Hepatic stellate cell (primary cell): ENCODE results near the gene FAM3B.
"Not testable (repeated sequence)": the region's sequence is repeated elsewhere in the genome, so short reads cannot be mapped to it uniquely, and the experiment has no call there.

ENCODE experiments used
- DNase-seq: peaks from one replicate; pipeline ENCODE4 v3.0.0; 2011; ENCODE audit warnings: low spot score

Gene FAM3B

DNA sequence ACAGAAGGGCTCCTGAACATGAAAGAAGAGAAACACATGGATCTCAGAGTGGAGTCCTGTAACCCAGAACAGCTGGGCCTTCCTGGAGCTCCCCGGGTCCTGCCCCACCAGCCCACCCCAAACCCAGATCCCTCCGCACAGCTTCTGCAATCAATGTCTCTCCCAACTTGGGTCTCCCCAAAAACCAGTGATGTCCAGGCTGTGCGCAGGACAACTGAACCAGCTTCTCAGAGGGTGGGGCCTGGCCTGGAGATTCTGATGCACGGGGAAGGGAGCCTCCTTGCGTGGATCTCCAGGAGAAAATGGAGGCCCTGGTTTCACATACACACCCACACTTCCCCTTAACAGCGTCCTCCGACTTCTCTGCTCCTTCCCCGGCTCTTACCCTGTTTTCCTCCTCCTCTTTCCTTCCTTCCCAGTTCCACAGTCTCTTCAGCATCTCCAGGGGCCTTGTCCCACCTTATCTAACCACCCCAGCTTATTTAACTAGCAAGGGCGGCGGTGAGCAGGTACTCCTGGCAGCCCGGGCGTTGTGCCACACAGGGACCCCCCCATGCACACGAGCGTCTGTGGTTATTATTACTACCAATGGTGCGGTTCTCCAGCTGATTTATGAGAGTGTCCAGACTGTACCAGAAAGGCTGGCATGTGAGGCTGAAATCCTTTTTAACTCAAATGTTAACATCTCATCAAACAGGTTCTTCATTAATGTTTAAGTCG, 34.0 kb downstream of the FAM3B start:
- DNase-seq = no peak

DNA sequence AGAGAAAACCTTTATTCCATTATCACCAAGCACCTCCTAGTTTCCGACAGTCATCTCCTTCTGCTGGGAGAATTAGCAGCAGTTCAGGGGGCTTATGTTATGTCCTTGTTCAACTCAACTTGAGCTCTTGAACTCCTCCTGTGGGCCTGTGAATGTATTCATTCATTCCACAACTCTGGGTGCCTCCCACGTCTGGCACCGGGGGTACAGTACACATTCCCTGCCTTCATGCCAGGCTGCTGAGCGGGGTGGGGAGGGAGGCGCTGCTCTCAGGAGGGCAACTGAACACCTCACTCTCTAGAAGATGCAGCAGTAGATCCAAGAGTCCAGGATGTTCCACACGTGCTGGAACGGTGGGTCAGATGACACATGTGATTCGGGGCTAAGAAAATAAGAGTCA, 40.9 kb downstream of the FAM3B start:
- no peak for DNase-seq

DNA sequence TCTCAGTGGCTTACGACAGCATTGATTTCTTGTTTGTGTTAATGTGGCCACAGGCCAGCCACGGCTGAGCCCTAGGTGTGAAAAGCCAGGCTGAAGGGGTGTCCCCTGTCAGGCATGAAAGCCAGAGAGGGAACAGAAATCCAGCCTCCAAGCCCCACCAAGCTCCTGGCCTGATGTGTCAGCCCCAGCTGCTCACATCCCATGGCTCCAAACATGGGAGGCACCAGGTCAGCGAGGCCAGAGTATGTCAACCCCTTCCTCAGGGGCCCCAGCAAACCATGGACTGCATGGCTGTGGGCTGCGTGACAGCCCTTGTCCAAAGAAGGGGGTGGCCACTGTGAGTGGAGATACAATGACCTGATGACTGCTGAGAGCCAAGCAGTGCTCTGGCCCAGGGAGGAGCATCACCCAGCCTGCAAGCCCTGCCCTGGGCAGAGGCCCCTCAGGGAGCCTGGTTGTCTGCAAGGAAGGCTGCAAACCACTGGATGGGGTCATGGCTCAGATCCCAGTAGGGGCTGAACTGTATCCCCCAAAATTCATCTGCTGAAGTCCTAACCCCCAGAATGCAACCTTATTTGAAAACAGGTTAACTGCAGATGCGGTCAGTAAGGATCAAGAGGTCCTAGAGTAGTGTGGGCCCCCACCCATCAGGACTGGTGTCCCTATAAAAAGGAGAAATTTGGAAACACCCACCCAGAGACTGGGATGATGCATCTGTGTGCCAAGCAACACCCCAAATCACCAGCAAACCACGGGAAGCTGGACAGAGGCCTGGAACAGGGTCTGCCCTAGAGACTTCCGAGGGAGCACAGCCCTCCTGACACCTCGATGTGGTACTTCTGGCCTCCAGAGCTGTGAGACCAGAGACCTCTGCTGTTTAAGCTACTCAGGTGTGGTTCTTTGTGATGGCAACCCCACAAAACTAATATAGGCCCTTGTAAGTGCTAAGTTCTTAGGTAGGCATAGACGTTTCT, 41.9 kb downstream of the FAM3B start:
- no peak for DNase-seq

DNA sequence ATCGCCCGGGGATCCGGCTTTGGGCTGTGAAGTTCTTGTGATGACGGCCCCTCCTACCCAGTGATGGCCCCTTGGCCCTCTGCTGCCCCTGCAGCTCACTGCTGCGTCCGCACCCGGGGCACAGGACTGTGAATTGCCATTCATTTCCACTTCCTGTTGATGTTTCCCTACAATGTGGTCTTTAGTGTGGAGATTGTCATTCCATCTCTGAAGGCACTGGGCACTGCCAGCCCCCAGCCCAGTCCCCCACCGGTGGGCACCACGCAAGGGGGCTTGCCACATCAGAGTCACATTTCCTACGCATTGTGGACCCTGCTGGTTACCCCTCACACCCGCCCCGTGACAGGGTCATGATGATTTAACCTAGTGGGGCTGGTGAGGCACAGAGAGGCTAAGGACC, 42.7 kb downstream of the FAM3B start:
- DNase-seq = no peak

DNA sequence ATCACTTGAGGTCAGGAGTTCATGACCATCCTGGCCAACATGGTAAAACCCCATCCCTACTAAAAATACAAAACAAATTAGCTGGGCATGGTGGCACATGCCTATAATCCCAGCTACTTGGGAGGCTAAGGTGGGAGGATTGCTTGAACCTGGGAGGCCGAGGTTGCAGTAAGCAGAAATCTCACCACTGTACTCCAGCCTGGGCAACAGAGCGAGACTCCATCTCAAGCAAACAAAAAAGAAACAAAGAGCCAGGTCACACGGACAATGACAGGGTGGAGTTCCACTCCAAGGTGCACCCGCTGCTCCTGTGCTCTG, 43.1 kb downstream of the FAM3B start:
- not testable (repeated sequence) for DNase-seq

DNA sequence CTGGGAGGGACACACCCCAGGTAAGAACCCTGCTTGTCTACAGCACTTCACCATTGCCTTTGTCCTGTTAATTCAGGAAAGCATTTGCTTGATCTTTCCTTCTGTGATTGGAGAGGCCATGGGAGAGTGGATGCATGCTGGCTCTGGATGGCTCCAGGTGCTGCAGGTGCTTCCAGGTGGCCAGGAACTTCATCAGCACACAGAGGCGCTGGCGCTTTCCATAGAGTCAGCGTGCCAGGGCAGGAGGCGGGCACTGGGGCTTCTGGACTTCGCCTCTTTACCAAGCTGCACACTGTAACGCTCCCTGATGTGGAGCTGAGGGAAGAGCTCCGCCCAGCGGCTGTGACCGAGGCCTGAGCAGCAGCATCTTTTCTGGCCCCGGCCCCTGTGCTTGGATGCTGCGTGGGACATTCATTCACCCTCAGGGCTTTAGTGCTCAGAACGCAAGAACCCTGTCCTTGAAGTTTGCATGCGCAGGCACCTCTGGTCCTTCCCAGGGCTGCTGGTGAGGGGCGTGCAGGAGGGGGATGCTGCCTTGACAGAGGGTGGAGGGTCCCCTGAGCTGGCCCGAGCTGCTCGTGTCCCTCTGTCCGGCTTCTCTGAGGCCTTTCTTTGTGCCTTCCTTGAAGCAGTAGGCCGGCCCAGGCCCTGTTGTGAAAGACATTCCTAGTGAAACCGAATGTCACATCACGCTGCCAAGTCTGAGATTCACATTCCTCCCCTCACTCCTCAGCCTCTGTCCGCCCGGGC, 43.6 kb downstream of the FAM3B start:
- DNase-seq = no peak

DNA sequence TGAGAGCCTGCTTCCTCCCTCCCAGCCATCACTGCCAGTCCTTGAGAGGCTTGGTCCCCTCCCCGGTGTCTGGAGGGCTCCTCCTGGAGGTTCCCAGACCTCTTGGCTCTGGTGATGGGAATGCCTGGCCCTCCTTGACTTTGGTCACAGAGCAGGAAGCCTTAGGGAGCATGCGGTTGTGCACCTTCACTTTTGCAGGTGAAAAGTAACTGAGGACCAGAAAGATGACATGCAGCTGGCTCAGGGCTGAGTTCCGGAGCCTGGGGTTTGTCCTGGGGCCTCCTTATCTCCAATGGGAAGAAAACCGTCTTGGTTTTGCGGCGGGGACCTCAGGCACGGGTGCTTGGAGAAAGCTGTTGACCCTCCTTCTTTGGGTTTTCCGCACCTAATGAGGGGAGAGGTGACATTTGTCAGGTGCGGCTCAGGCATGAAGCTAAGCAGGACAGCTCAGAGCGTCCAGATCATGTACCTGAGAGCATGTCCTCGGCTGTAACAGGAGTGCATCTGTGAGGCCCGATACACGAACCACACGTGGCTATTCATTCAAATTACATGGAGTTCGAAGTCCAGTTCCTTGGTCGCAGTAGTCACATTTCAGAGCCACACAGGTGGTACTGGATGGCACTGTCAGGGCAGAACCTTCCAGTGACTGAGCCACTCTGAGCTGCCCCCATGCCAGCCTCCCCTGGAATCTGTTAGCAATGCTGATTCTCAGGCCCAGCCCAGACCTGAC, 44.6 kb downstream of the FAM3B start:
- DNase-seq = no peak

DNA sequence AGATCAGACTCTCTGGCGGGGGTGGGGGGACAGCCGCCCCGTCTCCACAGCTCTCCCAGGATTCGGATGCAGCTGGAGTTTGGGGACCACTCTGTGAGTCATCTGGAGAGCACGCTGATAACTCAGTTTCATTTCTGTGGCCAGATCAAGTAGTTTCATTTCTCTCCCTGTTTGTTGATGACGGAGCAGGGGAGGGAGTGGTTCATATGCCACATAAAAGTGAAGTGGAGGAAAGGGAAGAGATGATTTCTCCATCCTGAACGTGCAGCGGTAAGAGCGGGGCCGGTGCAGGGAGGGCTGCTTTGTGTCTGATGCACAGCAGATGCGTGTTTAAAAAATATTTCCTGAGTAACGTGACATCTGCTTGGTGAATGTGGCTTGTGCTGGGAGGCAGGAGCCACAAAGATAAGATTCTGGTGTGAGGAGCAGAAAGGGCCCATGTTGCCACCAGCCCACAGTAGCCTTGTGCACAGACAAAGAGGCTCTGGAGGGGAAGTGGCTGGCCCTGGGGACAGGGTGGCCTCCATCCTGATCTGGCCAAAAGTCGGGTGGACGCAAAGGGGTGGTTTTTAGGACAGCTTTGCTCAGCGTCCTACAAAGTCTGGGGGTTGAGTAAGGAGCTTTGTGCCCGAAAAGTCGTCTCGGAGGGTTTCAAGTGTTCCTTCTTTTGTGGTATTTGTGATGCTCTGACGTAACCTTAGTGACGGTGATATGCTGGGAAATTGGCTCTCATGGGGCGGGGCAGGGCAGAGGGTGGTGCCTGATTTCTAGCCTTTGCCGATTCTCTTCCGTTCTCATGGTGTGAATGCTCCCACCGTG, 45.4 kb downstream of the FAM3B start, which contains the start of gene MX2:
Gene MX2 (plus strand): TSS at position 242 of the 819 bp plus-strand sequence. CDS start 14,880 bp downstream, outside the sequence.
- peak; percentile 67 for DNase-seq

DNA sequence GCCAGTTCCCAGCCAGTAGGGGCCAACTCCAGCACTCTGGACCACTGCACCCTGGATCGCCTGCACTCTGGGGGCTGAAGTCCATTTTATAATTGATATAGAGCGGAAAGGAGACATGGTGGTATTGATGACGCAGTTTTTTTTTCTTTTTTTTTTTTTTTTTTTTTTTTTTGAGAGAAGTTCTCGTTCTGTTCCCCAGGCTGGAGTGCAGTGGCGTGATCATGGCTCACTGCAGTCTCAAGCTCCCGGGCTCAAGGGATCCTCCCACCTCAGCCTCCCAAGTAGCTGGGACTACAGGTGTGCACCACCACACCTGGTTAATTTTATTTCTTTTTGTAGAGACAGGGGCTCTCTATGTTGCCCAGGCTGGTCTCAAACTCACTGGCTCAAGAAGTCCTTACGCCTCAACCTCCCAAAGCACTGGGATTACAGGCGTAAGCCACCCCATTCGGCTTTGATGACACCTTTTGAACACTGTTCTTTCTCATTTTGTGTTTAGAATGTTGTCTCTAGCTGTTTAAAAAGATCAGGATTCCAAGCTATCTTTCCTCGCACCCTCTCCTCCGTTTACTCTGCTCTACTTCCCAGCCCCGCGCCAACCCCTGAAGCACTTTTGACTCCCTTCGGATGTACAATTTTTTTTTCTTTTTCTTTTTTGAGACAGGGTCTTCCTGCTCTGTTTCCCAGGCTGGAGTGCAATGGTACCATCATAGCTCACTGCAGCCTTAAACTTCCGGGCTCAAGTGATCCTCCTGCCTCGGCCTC, 46.2 kb downstream of the FAM3B start:
- DNase-seq = no peak

DNA sequence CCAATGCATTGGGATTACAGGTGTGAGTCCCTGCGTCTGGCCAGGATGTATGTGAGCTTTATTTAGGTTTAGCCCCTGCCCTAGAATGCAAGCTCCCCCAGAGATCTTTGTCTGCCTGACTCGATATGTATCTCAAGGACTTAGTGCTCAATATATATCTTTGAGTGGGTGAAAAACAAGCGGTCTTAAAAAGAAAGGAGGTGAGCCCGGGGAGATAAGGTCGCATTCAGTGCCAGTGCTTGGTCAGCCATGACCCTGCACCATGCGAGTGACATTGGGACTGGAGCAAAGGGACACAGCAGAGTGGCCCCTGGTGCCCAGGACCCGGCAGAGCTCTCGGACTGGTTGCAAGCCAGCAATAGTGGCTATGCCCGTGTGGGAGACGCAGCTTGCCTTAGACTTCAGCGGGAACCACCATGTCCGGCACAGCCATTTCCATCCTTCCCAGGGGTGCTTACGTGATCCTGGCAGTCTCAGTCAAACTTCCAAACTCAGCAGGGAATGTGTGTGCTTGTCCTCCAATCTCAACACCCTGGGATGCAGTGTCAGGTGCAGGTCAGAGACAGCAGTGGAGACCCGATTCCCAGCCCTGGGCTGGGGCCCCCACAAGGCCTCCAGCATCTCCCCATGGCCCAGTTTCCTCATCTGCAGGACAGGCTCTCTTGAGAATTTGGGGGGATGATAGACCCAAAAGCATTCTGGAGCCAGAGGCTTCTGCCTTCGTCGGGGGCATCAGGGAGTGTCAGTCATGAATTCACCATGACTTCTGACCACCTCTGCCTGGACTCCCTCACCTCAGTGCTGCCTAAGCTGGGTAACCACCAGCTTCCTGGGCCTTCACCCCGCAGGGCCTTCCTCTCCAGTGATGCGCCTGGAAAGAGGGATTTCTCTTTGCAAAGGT, 47.0 kb downstream of the FAM3B start:
- no peak for DNase-seq

DNA sequence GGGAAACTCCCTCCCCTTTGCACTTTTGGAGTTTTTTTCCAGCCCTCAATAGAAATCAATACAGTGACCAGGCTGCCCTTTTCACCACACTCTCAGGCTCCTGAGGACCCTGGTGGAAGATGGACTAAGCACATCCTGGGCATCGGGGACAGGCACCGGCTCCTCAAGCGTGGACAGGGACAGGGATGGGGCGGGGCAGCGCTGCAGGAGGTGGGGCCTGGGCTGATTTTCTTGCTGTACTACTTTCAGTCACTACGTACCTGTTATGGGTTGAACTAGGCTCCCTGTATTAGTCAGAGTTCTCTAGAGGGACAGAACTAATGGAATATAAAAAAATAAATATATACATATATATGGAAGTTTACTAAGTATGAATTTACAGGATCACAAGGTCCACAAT, 47.7 kb downstream of the FAM3B start:
- DNase-seq = no peak

DNA sequence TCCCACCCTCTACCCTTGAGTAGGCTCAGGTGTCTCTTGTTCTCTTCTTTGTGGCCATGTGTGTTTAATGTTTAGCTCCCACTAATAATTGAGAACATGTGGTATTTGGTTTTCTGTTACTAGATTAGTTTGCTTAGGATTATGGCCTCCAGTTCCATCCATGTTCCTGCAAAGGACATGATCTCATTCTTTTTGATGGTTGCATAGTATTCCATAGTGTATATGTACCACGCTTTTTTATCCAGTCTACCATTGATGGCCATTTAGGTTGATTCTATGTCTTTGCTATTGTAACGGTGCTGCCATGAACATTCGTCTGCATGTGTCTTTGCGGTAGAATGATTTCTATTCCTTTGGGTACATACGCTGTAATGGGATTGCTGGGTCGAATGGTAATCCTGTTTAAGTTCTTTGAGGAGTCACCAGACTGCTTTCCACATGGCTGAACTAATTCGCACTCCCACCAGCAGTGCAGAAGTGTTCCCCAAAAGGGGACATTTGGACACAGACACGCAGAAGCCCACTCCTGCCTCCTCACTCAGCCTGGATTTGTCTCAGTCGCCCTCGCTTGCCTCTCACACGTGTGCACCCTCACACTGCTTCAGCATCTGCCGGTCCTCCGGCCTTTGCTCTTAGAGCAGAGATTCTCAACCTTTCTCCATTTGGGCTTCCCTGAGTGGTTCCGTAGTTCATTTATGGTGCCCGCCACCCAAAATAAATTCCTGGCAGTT, 48.9 kb downstream of the FAM3B start:
- no peak for DNase-seq

DNA sequence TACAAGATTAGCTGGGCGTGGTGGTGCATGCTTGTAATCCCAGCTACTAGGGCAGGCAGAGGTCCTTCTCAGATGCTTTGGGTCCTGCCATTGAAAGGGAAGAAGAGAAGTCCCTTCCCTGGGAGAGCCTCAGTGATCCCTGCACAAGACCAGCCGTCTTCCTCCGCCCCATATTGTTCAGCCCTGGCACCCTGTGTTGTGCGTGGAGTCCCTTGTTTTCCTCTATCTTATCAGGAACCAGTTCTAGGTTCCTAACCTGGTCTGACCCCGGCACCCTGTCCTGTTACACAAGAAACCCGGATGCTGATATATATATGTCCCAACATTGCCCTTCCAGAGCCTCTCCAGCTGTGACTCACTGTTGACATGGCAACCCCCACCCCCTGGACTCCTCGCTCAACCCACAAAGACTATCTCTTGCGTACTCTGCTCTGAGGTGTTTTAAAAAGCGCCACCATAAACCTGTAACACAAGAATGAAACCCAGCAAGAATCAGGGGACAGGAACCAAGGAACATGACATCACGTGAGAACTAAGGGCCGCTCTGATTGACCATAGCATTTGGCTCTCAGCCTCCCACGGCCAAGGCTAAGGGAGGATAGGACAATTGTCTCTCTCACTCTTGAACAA, 50.0 kb downstream of the FAM3B start:
- DNase-seq = no peak

DNA sequence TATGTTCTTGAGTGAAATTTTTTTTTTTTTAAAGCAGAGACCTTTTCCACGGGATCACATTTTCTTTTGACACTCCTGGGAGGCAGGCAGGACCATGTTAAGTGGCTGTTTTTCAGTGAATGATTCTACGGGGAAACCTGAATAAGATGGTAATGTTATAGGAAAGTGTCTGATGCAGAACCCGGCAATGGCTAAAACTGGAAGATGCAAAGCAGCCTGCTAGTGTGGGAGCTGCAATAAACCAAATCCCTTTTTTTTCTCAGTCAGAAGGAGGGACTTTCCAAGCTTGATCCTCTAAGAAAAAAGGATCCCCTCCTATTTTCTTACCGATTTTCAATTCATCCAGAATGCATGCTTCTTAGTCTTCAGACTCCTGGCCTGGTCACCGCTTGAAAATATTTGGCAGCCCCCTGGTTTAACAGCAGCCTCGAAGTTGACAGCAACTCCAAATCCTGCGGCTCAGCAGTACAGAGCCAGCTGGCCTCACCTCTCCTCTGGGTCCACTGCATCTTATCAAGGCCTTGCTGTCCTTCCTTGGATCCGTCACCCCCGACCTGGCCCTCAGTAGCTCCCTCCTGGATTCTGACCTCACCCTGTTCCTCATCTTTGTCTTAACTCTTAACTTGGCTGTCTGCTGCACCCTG, 50.8 kb downstream of the FAM3B start:
- DNase-seq = no peak

DNA sequence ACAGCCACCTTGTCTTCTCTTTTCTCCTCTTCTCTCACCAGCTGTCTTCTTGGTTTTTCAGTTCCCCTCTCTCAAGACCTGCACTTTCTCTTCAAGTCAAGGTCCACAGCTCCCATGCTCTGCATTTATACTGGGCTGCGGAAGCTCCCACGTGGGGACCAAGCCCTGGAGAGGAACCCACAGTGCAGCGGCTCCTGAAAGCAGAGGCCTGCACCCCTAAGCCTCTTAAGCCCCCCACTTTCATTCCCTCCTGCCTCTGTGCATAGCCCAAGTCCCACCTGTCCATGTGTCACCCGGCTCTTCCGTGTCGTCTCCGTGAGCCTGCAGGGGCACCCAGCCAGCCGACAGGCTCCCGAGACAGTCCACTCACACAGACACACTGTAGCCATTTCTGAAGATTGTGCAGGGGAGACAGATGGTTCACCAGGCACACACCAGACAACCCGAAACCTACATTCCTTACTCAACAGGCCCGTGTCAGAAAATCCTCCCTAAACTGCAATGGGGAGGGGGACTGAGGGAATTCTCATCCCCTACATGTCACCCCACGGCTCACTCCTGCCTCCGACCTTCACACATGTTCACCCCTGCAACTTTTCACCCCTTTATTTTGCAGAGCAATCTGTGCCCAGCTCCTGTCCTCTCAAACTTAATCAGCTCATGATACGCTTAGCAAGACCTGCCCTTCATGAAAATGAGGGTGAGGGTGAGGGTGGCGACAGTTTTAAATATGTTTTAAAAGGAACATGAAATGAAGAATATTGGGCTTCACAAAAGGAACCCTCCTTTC, 51.5 kb downstream of the FAM3B start:
- DNase-seq = no peak

DNA sequence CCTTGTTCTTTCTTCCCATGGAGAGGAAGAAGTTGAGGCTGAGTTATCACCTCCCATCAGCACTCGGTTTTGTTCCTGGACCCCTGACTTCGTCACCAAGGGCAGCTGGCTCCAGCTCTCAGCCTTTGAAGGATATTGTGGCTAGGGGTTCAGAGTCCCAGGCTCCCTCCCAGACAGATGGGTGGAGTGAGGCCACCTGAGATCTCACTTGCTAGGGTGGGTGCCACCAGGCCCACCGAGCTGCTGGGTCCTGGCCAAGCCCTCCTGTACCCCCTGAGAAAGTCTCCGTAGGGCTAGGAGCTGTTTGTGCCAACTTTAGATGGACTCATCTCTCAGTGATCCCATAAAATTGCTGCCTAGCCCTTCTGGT, 52.1 kb downstream of the FAM3B start:
- no peak for DNase-seq
